ENCODE data around the gene CNN1. TPM values are rescaled to one million over a fixed set of nuclear protein-coding genes. Genes with fewer than 3 reads are reported as not detected.

The CNN1 gene
- total RNA-seq, 4 donors from 2014 or later = 267 to 1,727 (median 599) TPM

- H3K4me1 ChIP-seq = no peaks in the 10 kb centered on the region
- H3K27ac ChIP-seq = no peak overlapping the region
- intact Hi-C loops (cut with DNase I; ENCODE audit: low total_unique reads) = loop anchor here (10.0 kb wide), 1 partner anchor 213 kb away; the partner anchor contains the start of gene TSPAN16
- H3K27me3 ChIP-seq = no peaks in the 10 kb centered on the region
- H3K9me3 ChIP-seq = no peaks in the 10 kb centered on the region
- TF ChIP-seq, protein P1, sequence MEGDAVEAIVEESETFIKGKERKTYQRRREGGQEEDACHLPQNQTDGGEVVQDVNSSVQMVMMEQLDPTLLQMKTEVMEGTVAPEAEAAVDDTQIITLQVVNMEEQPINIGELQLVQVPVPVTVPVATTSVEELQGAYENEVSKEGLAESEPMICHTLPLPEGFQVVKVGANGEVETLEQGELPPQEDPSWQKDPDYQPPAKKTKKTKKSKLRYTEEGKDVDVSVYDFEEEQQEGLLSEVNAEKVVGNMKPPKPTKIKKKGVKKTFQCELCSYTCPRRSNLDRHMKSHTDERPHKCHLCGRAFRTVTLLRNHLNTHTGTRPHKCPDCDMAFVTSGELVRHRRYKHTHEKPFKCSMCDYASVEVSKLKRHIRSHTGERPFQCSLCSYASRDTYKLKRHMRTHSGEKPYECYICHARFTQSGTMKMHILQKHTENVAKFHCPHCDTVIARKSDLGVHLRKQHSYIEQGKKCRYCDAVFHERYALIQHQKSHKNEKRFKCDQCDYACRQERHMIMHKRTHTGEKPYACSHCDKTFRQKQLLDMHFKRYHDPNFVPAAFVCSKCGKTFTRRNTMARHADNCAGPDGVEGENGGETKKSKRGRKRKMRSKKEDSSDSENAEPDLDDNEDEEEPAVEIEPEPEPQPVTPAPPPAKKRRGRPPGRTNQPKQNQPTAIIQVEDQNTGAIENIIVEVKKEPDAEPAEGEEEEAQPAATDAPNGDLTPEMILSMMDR (IDR thresholded peaks at IDR 0.05) = no peak
- no peak for TF ChIP-seq POLR2A (IDR thresholded peaks at IDR 0.05)
- no peak for DNase-seq
- no peaks in the 10 kb centered on the region for H3K36me3 ChIP-seq
- H3K4me3 ChIP-seq = no peak overlapping the region
Observed at GRCh38 chr19:11507370-11508078, 31.1 kb upstream of the CNN1 start.

GRCh38 chr19:11510444-11510843 is 28.2 kb upstream of the CNN1 start:
- Histone ChIP-seq H3K27ac (no peak overlapping the region), H3K9me3 (no peaks in the 10 kb centered on the region), H3K27me3 (no peaks in the 10 kb centered on the region), H3K4me1 (no peaks in the 10 kb centered on the region), H3K4me3 (no peak overlapping the region), H3K36me3 (no peaks in the 10 kb centered on the region)
- no peak for TF ChIP-seq POLR2A (IDR thresholded peaks at IDR 0.05)
- TF ChIP-seq, protein P1 (IDR thresholded peaks at IDR 0.05) = no peak
- no peak for DNase-seq
- intact Hi-C loops (cut with DNase I; ENCODE audit: low total_unique reads) = no loop called here

DNA sequence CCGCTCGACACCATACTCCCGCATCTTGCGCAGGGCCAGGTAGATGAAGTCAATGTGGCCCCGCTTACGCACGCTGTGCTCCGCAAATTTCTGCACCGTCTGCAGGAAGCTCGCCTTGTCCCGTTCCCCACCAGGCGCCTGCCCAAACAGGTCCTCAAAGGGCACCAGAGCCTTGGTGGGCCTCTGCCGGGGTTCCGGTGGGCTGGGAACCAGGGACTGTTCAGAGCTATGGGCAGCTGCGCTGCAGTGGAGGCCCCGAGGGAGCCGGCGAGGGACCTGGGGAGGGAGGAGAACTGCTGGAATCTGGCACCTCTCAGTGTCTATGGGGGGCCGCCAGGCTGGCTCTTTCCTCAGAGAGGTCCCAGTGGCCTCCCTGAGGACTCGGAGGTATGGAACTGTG is 24.7 kb upstream of the CNN1 start:
- H3K4me1 ChIP-seq = no peaks in the 10 kb centered on the region

GRCh38 chr19:11519138-11519537 is 19.5 kb upstream of the CNN1 start:
- TF ChIP-seq, protein P1 (IDR thresholded peaks at IDR 0.05) = no peak
- no peak for TF ChIP-seq POLR2A (IDR thresholded peaks at IDR 0.05)
- H3K36me3 ChIP-seq = no peaks in the 10 kb centered on the region
- intact Hi-C loops (cut with DNase I; ENCODE audit: low total_unique reads) = no loop called here
- H3K4me3 ChIP-seq = no peak overlapping the region
- no peaks in the 10 kb centered on the region for H3K4me1 ChIP-seq
- no peaks in the 10 kb centered on the region for H3K27me3 ChIP-seq
- H3K27ac ChIP-seq = no peak overlapping the region
- no peak for DNase-seq
- no peaks in the 10 kb centered on the region for H3K9me3 ChIP-seq

More for the DNA sequence above, 24.7 kb upstream of the CNN1 start:
- no peak overlapping the region for H3K4me3 ChIP-seq
- no peak for DNase-seq
- H3K27me3 ChIP-seq = no peaks in the 10 kb centered on the region
- no peak for TF ChIP-seq POLR2A (IDR thresholded peaks at IDR 0.05)
- TF ChIP-seq, protein P1 (IDR thresholded peaks at IDR 0.05) = no peak
- H3K9me3 ChIP-seq = no peaks in the 10 kb centered on the region
- H3K36me3 ChIP-seq = no peaks in the 10 kb centered on the region
- intact Hi-C loops (cut with DNase I; ENCODE audit: low total_unique reads) = no loop called here
- H3K27ac ChIP-seq = no peak overlapping the region

DNA sequence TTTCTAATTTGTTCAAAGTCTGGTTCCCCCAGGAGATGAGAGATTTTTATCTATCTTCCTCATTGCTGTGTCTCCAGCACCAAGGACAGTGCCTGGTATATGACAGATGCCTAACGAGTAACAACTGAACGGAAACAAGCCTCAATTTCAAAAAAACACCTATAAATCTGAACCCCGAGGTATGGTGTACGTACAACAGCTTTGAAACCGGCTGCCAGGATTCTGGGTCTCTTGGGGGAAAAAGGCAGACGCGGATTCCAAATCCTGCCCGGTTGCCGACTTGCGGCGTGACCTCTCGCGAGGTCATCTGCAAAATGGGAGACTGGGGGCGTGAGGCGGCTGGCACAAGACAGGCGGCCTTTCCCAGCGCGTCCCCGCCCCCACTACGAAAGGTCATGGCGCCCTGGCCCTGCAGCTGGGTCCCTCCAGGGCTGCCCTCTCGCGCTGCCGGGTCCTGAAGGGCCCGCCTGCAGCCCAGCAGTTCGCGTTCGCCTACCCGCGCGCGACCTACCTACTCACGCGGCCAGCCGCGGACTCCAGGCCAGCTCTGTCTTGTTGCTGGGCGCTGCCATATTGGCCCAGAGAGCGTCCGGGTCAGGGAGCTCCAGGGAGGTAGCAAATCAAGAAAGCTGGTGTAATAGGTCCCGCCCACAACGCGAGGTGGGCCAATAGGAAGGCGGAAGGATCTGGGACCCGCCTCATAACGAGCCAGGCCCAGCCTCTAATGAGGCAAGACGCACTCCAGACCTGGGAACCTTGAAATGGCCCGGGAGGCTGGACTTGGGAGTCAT is 9.9 kb upstream of the CNN1 start, which contains the start of gene ECSIT:
ECSIT (minus strand) TSS at position 584 of the 791 bp plus-strand sequence. CDS start 9,964 bp downstream, outside the sequence.
- peaks cover 0 to 3% of the 10 kb centered on the region in 2 donors for H3K4me1 ChIP-seq
- no peaks in the 10 kb centered on the region for H3K9me3 ChIP-seq
- peak; percentile 99 for DNase-seq
- peak within 1 kb of the TSS; percentile 81 to 91 for H3K27ac ChIP-seq
- H3K4me3 ChIP-seq = peak within 1 kb of the TSS; percentile 84 to 91
- no peaks in the 10 kb centered on the region for H3K27me3 ChIP-seq
- no peaks in the 10 kb centered on the region for H3K36me3 ChIP-seq
- TF ChIP-seq, protein P1 (IDR thresholded peaks at IDR 0.05) = no peak
- peak; percentile 58 to 74 for TF ChIP-seq POLR2A (IDR thresholded peaks at IDR 0.05)
- intact Hi-C loops (cut with DNase I; ENCODE audit: low total_unique reads) = no loop called here
